ENCODE results near the gene SYNC.
"Not testable (repeated sequence)": the region's sequence is repeated elsewhere in the genome, so short reads cannot be mapped to it uniquely, and the experiment has no call there.

SYNC gene

DNA sequence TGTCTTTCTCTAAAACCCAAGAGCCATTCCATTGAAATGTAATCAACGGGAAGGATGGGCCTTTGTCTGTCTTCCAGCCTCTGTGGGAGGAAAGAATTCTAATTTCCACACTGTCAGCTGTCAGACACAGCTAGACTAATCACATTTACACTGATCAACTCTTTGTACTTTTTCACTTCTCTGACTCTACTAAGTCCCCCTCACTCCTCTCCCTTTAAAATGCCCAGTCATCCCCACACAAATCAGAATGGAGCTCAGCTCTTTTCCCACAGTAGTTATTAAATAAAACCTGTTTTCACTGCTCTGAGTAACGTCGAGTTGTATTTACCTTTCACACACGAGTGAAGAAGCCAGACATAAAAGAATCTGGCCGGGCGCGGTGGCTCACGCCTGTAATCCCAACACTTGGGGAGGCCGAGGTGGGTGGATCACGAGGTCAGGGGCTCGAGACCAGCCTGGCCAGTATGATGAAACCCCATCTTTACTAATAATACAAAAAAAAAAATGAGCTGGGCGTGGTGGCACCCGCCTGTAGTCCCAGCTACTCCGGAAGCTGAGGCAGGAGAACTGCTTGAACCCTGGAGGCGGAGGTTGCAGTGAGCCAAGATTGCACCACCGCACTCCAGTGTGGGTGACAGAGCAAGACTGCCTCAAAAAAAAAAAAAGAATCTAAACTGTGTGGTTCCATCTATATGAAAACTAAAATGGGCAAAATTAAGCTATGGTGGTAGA lies 65.5 kb downstream of the SYNC start:
- Histone ChIP-seq H3K4me3 (ENCODE audit: low read depth, low read length) (no peak overlapping the region), H3K36me3 (replicated peaks) (peaks cover 2% of the 10 kb centered on the region), H3K27ac (no peak overlapping the region), H3K27me3 (replicated peaks) (no peaks in the 10 kb centered on the region)
- no peak for DNase-seq
- TF ChIP-seq, protein P1, sequence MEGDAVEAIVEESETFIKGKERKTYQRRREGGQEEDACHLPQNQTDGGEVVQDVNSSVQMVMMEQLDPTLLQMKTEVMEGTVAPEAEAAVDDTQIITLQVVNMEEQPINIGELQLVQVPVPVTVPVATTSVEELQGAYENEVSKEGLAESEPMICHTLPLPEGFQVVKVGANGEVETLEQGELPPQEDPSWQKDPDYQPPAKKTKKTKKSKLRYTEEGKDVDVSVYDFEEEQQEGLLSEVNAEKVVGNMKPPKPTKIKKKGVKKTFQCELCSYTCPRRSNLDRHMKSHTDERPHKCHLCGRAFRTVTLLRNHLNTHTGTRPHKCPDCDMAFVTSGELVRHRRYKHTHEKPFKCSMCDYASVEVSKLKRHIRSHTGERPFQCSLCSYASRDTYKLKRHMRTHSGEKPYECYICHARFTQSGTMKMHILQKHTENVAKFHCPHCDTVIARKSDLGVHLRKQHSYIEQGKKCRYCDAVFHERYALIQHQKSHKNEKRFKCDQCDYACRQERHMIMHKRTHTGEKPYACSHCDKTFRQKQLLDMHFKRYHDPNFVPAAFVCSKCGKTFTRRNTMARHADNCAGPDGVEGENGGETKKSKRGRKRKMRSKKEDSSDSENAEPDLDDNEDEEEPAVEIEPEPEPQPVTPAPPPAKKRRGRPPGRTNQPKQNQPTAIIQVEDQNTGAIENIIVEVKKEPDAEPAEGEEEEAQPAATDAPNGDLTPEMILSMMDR (IDR thresholded peaks at IDR 0.05; ENCODE audit: low read depth, low read length, missing control alignments), result no peak
- in situ Hi-C loops (cut with HindIII; ENCODE audit: low pct_ligation_motif_present, low sequenced_read_pairs), result no loop called here

DNA sequence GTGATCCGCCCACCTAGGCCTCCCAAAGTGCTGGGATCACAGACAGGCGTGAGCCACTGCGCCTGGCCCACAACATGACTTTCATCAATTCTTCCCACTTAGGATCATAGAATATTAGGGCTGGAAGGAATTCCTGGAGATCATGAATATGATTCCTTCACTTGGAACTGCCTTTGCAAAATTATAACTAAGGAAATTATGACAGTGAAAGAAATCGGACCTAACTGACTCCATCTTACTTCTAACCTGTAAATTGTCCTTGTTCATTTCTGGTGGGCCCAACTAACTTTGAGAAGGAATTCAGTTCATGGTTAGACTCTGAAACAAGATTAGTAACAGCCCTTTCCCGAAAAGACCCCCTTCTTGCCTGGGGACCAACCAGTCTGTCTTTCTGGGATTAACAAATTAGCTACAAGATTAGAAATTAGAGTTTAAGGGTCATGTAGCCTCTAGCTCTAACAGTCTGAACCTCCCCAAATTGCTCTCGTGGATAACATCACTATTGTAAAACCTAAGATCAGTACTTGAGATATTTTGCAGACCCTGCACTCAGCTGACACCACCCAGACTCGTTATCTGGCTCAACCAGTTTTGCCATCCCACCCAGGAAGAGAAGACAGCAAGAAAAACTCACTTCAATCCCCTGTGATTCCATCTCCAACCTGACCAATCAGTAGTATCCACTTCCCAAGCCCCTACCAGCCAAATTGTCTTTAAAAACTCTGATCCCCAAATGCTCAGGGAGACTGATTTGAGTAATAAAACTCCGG lies 66.9 kb downstream of the SYNC start:
- DNase-seq, result no peak
- in situ Hi-C loops (cut with HindIII; ENCODE audit: low pct_ligation_motif_present, low sequenced_read_pairs), result no loop called here
- Histone ChIP-seq H3K27ac (no peak overlapping the region), H3K4me3 (ENCODE audit: low read depth, low read length) (no peak overlapping the region), H3K36me3 (replicated peaks) (peaks cover 2% of the 10 kb centered on the region), H3K27me3 (replicated peaks) (no peaks in the 10 kb centered on the region)
- TF ChIP-seq, protein P1 (IDR thresholded peaks at IDR 0.05; ENCODE audit: low read depth, low read length, missing control alignments), result no peak

DNA sequence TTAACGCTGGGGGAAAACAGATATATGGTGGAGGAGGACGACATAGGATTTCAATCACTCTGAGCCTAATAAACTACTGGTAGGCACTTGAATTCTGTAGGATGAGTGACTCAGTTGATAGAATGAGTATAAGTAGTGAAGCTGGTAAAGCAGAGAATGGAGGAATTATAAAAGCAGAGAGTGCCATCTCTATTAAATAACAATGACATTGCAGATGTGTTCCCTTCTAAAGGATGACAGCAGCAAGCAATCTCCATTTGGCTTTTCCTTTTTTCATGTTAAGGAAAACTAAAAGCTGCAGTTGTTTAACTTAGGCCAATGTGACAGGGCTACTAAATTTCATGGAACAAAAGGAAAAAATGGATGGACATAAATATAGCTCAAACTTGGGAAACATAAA lies 69.7 kb downstream of the SYNC start:
- TF ChIP-seq, protein P1 (IDR thresholded peaks at IDR 0.05; ENCODE audit: low read depth, low read length, missing control alignments), result no peak
- peaks cover 8% of the 10 kb centered on the region for H3K36me3 ChIP-seq (replicated peaks)
- in situ Hi-C loops (cut with HindIII; ENCODE audit: low pct_ligation_motif_present, low sequenced_read_pairs), result no loop called here

DNA sequence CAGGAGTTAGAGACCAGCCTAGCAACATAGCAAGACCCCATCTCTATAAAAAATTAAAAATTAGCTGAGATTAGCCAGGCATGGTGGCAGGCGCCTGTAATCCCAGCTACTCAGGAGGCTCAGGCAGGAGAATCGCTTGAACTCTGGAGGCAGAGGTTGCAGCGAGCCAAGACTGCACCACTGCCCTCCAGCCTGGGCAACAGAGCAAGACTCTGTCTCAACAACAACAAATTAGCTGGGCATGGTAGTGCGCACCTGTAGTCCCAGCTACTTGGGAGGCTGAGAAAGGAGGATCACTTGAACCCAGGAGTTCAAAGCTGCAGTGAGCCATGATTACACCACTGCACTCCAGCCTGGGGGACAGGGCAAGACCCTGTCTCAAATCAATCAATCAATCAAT lies 72.4 kb downstream of the SYNC start:
- in situ Hi-C loops (cut with HindIII; ENCODE audit: low pct_ligation_motif_present, low sequenced_read_pairs); H3K27me3 ChIP-seq (replicated peaks); DNase-seq; H3K4me3 ChIP-seq (ENCODE audit: low read depth, low read length); H3K27ac ChIP-seq; H3K36me3 ChIP-seq (replicated peaks): not testable (repeated sequence)

More for the DNA sequence above, 69.7 kb downstream of the SYNC start:
- no peak overlapping the region for H3K27ac ChIP-seq
- no peak for DNase-seq
- H3K27me3 ChIP-seq (replicated peaks), result no peaks in the 10 kb centered on the region
- H3K4me3 ChIP-seq (ENCODE audit: low read depth, low read length), result no peak overlapping the region

Measured in brain microvascular endothelial cell (primary cell).